DMS 273 treated with DMSO at 0.1 percent for 48 hours (cell line): ENCODE measurements around the gene BRD4.

Source experiments
- DNase-seq: peaks from one replicate; lab custom pipeline; 2025; lab: John Stamatoyannopoulos, UW

BRD4 gene

GRCh38 chr19:15248106-15248505 is 84.2 kb downstream of the BRD4 start:
- no peak for DNase-seq

DNA sequence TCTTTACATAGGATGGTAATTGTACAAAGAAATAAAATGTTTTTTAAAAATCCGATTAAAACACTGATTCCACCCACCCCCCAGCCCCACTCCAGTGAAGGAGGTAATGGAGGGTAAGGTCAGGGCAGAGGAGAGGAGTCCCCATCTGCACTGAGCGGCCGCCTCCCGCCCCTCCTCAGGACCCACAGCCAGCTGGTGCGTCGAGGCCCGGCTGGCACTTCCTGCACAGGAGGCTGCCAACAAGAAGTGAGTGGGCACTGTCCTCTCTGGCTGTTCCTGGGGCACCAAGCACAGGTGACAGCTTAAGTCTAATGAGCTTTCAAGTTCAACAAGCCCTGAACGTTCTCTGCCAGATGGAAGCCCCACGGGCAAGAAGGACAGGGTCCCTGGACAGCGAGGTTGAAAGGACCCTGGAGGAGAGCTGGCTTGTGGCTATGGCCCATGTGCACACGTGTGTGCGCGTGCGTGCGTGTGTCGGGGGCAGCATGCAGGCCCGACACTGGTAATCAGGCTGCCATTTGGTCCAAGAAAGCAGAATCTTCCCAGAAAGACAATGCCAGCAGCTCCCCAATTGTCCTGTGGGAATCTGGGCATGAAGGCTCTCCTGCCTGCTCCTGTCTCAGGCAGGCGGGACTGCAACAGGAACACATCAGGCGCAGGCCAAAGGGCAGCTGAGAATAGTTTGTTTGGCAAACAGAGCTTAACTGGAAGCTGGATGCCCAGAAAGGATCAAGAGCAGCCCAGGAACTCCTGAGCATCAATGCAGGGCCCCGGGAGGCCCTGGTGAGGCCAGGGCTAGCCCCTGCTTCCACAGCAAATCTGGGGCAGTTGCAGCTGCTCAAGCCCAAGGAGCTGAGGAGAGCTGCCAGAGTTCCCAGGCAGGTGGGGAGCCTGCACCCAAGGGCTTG is 85.0 kb downstream of the BRD4 start:
- DNase-seq = no peak

DNA sequence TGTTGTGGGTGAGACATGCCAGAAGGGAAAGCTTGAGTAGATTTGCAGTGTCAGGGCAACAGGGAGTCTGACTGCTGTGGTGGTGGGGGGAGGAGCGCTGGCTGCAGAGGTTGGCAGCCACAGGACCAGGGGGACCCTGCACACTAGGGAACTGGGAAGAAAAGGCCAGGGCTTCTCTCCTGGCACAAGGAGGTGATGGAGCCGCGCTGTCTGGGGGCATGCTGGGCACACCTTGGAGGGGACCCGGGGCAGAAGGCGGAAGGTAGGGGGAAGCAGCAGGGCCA is 86.2 kb downstream of the BRD4 start:
- DNase-seq = no peak

- no peak for DNase-seq
Measured at GRCh38 chr19:15245370-15246197, 86.8 kb downstream of the BRD4 start.

DNA sequence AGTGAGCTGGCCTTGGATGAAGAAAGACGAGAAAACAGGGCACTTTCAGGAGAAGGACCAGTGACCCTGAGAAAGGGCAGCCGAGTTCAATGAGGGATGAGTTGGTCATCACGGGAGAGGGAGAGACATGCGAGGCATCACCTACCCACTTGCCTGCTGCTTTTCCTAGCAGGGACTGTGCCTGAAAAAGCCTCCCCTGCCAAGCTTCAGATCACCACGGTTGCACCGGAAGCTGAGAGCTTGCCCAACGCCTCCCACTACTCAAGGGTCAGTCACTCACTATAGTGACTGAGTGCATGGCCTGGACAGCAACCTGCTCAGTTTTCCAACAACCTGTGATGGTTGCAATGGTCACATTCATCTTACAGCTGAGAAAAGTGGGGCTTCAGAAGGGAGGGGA is 87.5 kb downstream of the BRD4 start:
- DNase-seq = no peak

- no peak for DNase-seq
Measured at GRCh38 chr19:15244106-15244803, 88.1 kb downstream of the BRD4 start.

DNA sequence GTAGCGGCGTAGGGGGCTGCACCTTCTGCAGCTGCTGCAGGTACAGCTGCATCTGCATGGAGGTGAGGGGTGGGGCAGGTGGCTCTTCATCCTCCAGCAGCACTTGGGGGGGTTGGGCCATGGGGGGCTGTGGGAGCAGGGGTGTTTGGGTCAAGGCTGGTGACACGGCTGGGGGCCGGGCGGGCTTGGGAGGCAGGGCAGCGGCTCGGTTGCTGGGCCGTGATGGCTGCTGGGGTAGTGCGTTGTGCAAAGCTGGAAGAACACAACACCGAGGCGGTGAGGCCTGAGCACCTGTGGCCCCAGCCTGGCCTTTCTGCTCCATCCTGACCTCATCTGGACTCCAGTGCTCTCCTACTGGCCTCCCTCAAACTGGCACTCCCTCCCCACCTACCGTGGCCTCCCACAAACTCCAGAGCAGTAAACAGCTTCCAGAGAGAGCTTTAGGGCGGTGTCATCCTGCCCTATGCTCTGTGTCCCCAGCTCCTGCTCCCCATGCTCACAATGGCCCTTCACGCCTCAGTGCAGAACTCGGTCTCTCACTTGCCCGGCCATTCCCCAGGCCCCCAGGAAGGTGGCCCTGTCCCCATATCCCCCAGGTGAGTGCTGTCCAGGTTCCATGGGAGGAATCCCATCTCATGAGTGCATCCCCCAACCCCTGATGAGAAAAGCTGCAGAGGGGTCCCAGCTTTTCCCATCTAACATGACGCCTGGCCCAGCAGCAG is 88.9 kb downstream of the BRD4 start:
- DNase-seq = no peak

- DNase-seq = peak; percentile 65
Measured at GRCh38 chr19:15241259-15241910, 91.0 kb downstream of the BRD4 start.

DNA sequence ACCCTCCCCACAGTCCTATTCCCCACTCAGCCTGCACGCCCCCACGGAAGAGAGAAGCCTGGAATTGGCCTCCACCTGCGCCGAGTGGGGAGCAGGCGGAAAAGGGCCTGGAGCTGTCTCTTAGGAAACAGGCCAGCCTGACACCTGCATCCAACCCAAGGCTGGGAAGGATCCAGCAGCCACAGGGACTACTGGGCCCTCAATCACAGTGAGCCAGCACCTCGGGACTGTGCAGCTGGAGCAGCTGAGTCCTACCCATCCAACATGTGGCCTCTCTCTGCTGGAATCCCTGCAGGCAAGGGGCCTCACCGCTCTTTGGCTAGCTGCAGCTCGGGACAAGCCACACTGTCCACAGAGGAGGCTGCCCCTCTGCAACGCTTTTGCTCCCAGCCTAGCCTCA is 91.8 kb downstream of the BRD4 start:
- no peak for DNase-seq

DNA sequence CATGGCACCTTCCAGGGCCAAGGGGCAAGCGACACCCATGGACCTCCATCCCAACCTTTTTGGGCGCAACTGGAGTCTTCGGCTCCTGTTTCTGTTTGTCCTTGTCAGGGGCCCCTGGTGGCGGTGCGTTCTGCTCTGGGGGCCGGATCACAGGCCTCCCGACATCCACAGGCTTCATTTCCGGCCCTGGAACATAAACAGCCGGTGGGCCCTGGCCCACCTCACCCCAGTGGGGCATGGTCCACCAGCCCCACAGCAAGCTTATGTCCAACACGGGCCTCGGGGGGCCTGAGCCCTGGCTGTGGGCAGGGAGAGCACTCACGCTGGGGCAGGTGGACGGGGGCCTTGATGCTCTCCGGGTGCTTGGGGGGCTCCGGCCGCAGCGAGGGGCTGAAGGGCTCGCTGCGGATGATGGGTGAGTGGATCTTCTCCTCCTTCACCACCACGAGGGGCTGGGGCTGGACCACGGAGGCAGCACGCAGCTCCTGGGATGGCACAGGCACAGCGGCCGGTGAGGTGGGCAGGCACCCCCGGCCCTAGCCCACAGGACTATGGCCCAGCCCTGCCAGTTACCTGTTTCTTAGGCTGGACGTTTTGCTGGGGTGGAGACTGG is 92.9 kb downstream of the BRD4 start:
- no peak for DNase-seq

GRCh38 chr19:15238639-15239155 is 93.6 kb downstream of the BRD4 start:
- DNase-seq = no peak

- DNase-seq = no peak
Measured at GRCh38 chr19:15237759-15238638, 94.3 kb downstream of the BRD4 start.

- no peak for DNase-seq
Measured at GRCh38 chr19:15236886-15237285, 95.5 kb downstream of the BRD4 start.

GRCh38 chr19:15235781-15236180 is 96.6 kb downstream of the BRD4 start:
- no peak for DNase-seq

DNA sequence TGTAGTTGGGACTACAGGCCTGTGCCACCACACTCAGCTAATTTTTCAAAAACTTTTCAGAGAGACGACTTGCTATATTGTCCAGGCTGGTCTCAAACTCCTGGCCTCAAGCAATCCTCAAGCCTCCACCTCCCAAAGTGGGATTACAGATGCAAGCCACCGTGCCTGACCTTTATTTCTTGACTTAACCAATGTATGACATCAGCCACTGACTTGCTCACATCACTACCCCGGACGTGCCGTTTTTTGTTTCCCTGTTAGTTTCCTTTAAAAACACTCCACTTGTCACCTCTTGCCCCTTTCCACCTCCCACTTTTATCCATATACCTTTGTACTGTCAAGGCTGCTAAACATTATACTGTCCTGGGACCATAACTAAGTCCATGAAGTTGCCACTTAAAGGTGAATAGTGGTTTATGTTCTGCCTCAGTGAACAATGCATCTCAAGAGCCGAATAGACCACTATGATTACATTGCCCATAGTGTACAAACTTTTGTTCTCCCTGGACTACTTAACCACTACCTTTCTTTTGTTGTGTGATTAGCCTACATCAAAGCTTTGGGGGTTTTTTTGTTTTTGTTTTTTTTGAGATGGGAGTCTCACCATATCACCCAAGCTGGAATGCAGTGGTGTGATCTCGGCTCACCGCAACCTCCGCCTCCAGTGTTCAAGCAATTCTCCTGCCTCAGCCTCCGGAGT is 97.8 kb downstream of the BRD4 start:
- DNase-seq = no peak

- no peak for DNase-seq
Measured at GRCh38 chr19:15231271-15231670, 101.1 kb downstream of the BRD4 start.

DNA sequence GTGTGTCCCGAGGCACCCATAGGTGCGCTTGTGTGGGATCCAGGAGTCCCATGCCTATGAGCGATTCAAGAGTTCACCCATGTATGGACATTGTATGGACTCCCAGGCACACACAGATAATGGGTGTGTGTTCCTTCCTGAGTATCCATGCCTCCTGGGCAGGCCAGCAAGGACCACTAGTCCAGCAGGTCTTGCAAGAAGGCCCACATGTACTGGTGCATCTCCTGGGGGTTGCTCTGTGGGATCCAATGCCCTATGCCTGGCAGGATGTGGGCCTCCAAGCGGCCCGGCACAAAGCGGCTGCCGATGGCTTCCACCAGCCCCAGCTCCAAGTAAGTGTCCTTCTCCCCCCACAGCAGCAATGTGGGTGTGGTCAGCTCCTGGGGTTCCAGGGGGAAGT is 105.1 kb downstream of the BRD4 start:
- DNase-seq = no peak

DNA sequence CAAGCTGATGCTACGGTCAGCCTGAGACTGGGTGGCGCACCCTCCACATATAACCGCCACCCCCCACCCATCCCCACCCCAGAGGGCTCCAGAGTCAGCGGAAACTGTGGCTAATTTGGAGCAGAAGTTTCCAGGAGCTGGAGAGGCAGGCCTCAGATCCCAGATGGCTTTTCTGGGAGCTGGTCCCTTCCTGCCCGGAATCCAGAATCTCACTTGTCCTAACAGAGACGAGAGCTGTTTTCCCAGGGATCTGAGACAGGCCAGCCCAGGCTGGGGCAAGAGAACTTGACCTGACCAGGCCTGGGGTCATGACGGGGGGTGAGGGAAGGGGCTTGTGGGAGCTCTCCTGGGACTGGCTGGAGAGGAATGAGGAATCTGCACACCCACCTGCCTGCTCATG is 106.6 kb downstream of the BRD4 start:
- DNase-seq = no peak

DNA sequence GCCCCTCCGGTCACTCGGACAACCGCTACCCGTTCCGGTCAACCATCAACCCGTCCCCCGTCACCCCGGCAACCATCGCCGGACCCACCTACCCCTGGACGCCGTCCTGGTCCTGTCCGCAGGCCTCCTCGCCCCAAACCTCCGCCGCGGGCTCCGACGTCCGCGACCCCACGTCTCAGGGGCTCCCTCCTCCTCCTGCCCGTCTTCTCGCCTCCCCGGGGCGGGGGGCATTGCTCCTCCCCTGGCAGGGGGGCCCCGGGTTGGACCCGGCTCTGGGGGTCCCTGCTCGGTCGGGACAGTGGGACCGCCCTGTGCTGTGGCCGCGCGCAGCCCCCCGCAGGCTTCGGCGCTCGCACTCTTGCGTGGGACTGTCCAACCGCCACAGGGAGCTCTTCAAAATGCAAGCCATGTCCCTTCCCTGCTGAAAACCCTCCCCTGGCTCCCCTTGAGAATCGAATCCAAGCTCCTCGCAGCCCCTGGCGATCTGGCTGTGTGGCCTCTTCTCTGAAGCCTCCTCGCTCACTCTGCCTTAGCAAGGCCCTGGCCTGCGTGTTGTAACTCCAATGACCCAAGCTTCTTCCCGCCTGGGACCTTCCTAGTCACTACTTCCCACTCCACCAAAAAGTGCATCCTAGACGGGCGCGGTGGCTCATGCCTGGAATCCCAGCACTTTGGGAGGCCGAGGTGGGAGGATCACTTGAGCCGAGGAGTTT is 108.5 kb downstream of the BRD4 start:
- no peak for DNase-seq
